Esophagus squamous epithelium (tissue), 5 donors: Measurements from ENCODE around the gene CYB5B. TPM values are rescaled to one million over a fixed set of nuclear protein-coding genes. Genes with fewer than 3 reads are reported as not detected.

Experiments
- DNase-seq: peaks from one replicate; lab custom pipeline; 2025; lab: John Stamatoyannopoulos, UW
- H3K27ac ChIP-seq, 4 donors: fragments of 200-600 bp; sonication (generic); one replicate each; pipeline ENCODE4 v1.5.1; 2016 to 2019; ENCODE audit warnings: mild to moderate bottlenecking in 1 of 4
- H3K27me3 ChIP-seq, 4 donors: fragments of 200-600 bp; sonication (generic); 1 replicate in 3 of 4; 2 replicates in 1 of 4; pipeline versions ENCODE4 v1.5.1 to v1.6.0; 2017 to 2021; ENCODE audit warnings: antibody characterized with exemption in 1 of 4
- H3K36me3 ChIP-seq, 3 donors: fragments of 200-600 bp; sonication (generic); one replicate each; pipeline ENCODE4 v1.5.1; 2016 to 2019
- H3K4me1 ChIP-seq, 3 donors: fragments of 200-600 bp; sonication (generic); one replicate each; pipeline ENCODE4 v1.5.1; 2017 to 2019
- H3K4me3 ChIP-seq, 4 donors: fragments of 200-600 bp; sonication (generic); 1 replicate in 3 of 4; 2 replicates in 1 of 4; pipeline ENCODE4 v1.5.1; 2016 to 2019; ENCODE audit warnings: mild to moderate bottlenecking in 2 of 4, moderate library complexity in 1 of 4
- H3K9me3 ChIP-seq, 3 donors: fragments of 200-600 bp; sonication (generic); one replicate each; pipeline ENCODE4 v1.5.1; 2016 to 2019
- CTCF ChIP-seq, 6 experiments: fragments of 450-650 bp in 4 of 6; fragments of 200-600 bp in 2 of 6; sonication (generic) in 2 of 6; IDR thresholded peaks; one replicate each; pipeline ENCODE4 v1.5.1; 2016 to 2019; ENCODE audit warnings: antibody characterized with exemption in 6 of 6, mild to moderate bottlenecking in 4 of 6, moderate library complexity in 4 of 6
- POLR2A ChIP-seq, 4 donors: fragments of 450-650 bp; IDR thresholded peaks; one replicate each; pipeline ENCODE4 v1.6.1; 2017; ENCODE audit warnings: antibody characterized with exemption in 4 of 4, mild to moderate bottlenecking in 4 of 4, moderate library complexity in 3 of 4
- WGBS, 2 donors: methylation state at CpG; one replicate each; pipeline ENCODE4 v1.1.5; 2018; 5-methylcytosine and 5-hydroxymethylcytosine counted together
- intact Hi-C: fragments of 100-400 bp; cut with DNase I; formaldehyde crosslinking; loops from one replicate; pipeline ENCODE4 v1.15.0; 2022
- total RNA-seq, 4 donors: library from RNA; depleted of rRNA; stranded (reverse); fragments of >200 nt; gene quantifications; one replicate each; pipeline ENCODE4 v1.1.0, GENCODE V29; 2016
- donor health status: DM: yes; HTN: yes; CAD: no.

Gene CYB5B
- total RNA-seq, 4 donors from 2014 or later = 23.7 to 45.7 (median 39.6) TPM

GRCh38 chr16:69381231-69381630 lies 43.2 kb upstream of the CYB5B start:
- Histone ChIP-seq H3K4me1 (peaks cover 0 to 33% (median 10%) of the 10 kb centered on the region in 3 donors), H3K9me3 (no peaks in the 10 kb centered on the region), H3K27ac (peak overlapping the region in 1 of 4 donors; percentile 26), H3K4me3 (no peak overlapping the region), H3K36me3 (peaks cover 0 to 76% (median 10%) of the 10 kb centered on the region in 3 donors), H3K27me3 (no peaks in the 10 kb centered on the region)
- DNase-seq = no peak
- TF ChIP-seq POLR2A (IDR thresholded peaks at IDR 0.05) (no peak), CTCF (IDR thresholded peaks at IDR 0.05) (no peak)
- intact Hi-C loops = no loop called here
- WGBS, 2 donors = 67 to 77% methylated on average over 2 of the region's 2 CpGs

GRCh38 chr16:69382421-69382820 lies 42.0 kb upstream of the CYB5B start:
- WGBS, 2 donors = 92 to 95% methylated on average over 2 of the region's 2 CpGs
- Histone ChIP-seq H3K9me3 (no peaks in the 10 kb centered on the region), H3K4me1 (peaks cover 0 to 37% (median 10%) of the 10 kb centered on the region in 3 donors), H3K36me3 (peaks cover 0 to 70% (median 10%) of the 10 kb centered on the region in 3 donors), H3K27me3 (no peaks in the 10 kb centered on the region), H3K27ac (no peak overlapping the region), H3K4me3 (no peak overlapping the region)
- DNase-seq = no peak
- TF ChIP-seq POLR2A (IDR thresholded peaks at IDR 0.05) (no peak), CTCF (IDR thresholded peaks at IDR 0.05) (no peak)
- intact Hi-C loops = no loop called here

GRCh38 chr16:69384974-69385373 lies 39.4 kb upstream of the CYB5B start:
- no peaks in the 10 kb centered on the region for H3K9me3 ChIP-seq
- H3K4me3 ChIP-seq = peak overlapping the region; percentile 55 to 90 (median 72)
- H3K27ac ChIP-seq = peak overlapping the region; percentile 92 to 99 (median 96)
- H3K36me3 ChIP-seq = peaks cover 0 to 44% (median 0%) of the 10 kb centered on the region in 3 donors
- no peak for DNase-seq
- H3K4me1 ChIP-seq = peaks cover 0 to 37% (median 10%) of the 10 kb centered on the region in 3 donors
- TF ChIP-seq POLR2A (IDR thresholded peaks at IDR 0.05) (no peak), CTCF (IDR thresholded peaks at IDR 0.05) (no peak)
- no peaks in the 10 kb centered on the region for H3K27me3 ChIP-seq
- intact Hi-C loops = no loop called here
- 2% methylated on average over 6 of the region's 6 CpGs for WGBS, 2 donors

- TF ChIP-seq POLR2A (IDR thresholded peaks at IDR 0.05) (no peak), CTCF (IDR thresholded peaks at IDR 0.05) (no peak)
- Histone ChIP-seq H3K4me1 (peaks cover 0 to 35% (median 10%) of the 10 kb centered on the region in 3 donors), H3K4me3 (peak overlapping the region in 2 of 4 donors; percentile 65 to 79), H3K36me3 (peaks cover 0 to 28% (median 0%) of the 10 kb centered on the region in 3 donors), H3K27me3 (no peaks in the 10 kb centered on the region), H3K27ac (peak overlapping the region in 2 of 4 donors; percentile 92 to 98), H3K9me3 (no peaks in the 10 kb centered on the region)
- WGBS, 2 donors = 68% methylated on average over 1 of the region's 1 CpG
- intact Hi-C loops = no loop called here
- DNase-seq = no peak
Observed at GRCh38 chr16:69386596-69386995, 37.8 kb upstream of the CYB5B start.

DNA sequence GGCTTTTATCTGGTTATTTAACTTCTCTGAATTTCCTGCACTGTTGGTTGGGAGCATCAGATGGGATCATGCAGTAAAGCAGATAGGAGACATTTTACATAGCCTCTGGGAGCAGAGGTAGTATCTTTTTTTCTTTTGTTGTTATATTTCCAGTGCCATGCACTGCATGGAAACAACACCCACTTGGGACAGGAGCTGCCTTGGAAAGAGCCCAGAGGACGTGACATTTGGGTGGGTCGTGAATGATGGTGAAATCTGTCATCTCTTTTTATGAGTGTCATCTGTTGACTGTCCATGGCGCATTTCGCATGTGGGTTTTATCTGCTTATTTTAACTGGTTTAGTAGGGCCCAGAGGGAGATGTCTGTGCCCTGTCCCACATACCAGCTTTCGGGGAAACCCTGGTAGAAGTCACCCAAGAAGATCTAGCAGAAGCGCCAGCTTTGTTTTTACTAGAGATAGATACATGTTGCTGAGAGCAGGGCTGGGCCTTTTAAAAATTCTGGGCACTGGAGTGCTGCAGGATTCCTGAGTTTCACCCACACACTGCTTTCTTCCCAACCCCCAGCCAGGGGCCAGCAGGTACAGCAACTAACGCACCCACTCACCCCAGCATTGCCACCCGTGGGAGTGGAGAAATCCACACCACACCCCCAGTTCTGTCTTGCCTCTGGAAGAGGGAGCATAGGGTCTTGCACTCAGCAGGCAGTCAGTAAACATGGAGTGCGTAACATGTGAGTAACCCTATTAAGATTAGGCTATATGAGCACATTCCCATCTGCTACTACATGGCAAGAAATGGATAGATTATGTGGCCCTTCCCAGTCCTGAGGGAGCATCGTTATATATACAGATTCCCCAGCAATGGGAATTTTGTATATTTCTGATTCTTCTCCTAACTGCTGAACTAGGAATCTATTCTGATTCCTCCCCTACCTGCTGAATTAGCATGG lies 30.2 kb upstream of the CYB5B start:
- intact Hi-C loops = loop anchor here (10.0 kb wide), 1 partner anchor 311 kb away; no protein-coding TSS in a partner anchor
- DNase-seq = no peak
- TF ChIP-seq CTCF (IDR thresholded peaks at IDR 0.05) = no peak
- TF ChIP-seq POLR2A (IDR thresholded peaks at IDR 0.05) = no peak
- no peak overlapping the region for H3K4me3 ChIP-seq
- WGBS, 2 donors = 82 to 86% methylated on average over 9 to 10 of the region's 10 CpGs
- H3K36me3 ChIP-seq = no peaks in the 10 kb centered on the region
- peaks cover 6 to 34% (median 26%) of the 10 kb centered on the region in 3 donors for H3K4me1 ChIP-seq
- no peak overlapping the region for H3K27ac ChIP-seq
- H3K9me3 ChIP-seq = no peaks in the 10 kb centered on the region
- H3K27me3 ChIP-seq = no peaks in the 10 kb centered on the region
